Liver (tissue), 3 donors: ENCODE measurements around the gene PRKN.

Experiments
- FOXA1 ChIP-seq: IDR thresholded peaks from 2 replicates; pipeline ENCODE4 v1.6.1; 2016; ENCODE audit warnings: antibody characterized with exemption
- GABPA ChIP-seq, 2 donors: IDR thresholded peaks in 1 of 2; conservative IDR thresholded peaks in 1 of 2; 2 replicates each; pipeline ENCODE4 v1.6.1; 2016; ENCODE audit warnings: antibody characterized with exemption in 2 of 2, mild to moderate bottlenecking in 1 of 2, moderate library complexity in 1 of 2
- TF ChIP-seq, protein P1 (sequence below): fragments of 150-350 bp; IDR thresholded peaks from 2 replicates; pipeline ENCODE4 v1.5.1; 2017; ENCODE audit warnings: improper control_type of control experiment, low read depth, low read length; ENCODE audit not compliant: missing input control
- TF ChIP-seq, protein P2 (sequence below): IDR thresholded peaks from 2 replicates; pipeline ENCODE4 v1.6.1; 2016; ENCODE audit warnings: antibody characterized with exemption, mild to moderate bottlenecking
- TF ChIP-seq, protein P3 (sequence below): IDR thresholded peaks from 2 replicates; pipeline ENCODE4 v1.6.1; 2016; ENCODE audit warnings: antibody characterized with exemption
- donor health status: healthy.
- donor health status: healthy.

DNA sequence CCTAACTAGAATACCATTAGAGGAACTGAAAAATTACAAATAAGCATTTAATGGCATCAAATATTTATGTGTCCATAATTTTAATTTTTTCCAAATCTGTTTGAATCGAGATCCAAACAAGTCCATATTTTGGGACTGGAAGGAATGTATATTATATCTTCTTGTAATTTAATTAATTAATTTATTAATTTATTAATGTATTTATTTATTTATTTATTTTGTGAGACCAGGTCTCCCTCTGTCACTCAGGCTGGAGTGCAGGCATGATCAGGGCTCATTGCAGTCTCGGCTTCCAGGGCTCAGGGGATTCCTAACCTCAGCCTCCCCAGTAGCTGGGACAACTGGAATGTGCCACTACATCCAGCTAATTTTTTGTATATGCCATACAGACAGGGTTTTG, 453.6 kb downstream of the PRKN start:
- TF ChIP-seq, protein P1, sequence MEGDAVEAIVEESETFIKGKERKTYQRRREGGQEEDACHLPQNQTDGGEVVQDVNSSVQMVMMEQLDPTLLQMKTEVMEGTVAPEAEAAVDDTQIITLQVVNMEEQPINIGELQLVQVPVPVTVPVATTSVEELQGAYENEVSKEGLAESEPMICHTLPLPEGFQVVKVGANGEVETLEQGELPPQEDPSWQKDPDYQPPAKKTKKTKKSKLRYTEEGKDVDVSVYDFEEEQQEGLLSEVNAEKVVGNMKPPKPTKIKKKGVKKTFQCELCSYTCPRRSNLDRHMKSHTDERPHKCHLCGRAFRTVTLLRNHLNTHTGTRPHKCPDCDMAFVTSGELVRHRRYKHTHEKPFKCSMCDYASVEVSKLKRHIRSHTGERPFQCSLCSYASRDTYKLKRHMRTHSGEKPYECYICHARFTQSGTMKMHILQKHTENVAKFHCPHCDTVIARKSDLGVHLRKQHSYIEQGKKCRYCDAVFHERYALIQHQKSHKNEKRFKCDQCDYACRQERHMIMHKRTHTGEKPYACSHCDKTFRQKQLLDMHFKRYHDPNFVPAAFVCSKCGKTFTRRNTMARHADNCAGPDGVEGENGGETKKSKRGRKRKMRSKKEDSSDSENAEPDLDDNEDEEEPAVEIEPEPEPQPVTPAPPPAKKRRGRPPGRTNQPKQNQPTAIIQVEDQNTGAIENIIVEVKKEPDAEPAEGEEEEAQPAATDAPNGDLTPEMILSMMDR: no peak
- TF ChIP-seq, protein P2, sequence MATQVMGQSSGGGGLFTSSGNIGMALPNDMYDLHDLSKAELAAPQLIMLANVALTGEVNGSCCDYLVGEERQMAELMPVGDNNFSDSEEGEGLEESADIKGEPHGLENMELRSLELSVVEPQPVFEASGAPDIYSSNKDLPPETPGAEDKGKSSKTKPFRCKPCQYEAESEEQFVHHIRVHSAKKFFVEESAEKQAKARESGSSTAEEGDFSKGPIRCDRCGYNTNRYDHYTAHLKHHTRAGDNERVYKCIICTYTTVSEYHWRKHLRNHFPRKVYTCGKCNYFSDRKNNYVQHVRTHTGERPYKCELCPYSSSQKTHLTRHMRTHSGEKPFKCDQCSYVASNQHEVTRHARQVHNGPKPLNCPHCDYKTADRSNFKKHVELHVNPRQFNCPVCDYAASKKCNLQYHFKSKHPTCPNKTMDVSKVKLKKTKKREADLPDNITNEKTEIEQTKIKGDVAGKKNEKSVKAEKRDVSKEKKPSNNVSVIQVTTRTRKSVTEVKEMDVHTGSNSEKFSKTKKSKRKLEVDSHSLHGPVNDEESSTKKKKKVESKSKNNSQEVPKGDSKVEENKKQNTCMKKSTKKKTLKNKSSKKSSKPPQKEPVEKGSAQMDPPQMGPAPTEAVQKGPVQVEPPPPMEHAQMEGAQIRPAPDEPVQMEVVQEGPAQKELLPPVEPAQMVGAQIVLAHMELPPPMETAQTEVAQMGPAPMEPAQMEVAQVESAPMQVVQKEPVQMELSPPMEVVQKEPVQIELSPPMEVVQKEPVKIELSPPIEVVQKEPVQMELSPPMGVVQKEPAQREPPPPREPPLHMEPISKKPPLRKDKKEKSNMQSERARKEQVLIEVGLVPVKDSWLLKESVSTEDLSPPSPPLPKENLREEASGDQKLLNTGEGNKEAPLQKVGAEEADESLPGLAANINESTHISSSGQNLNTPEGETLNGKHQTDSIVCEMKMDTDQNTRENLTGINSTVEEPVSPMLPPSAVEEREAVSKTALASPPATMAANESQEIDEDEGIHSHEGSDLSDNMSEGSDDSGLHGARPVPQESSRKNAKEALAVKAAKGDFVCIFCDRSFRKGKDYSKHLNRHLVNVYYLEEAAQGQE: no peak
- TF ChIP-seq, protein P3, sequence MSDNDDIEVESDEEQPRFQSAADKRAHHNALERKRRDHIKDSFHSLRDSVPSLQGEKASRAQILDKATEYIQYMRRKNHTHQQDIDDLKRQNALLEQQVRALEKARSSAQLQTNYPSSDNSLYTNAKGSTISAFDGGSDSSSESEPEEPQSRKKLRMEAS: no peak
- no peak for TF ChIP-seq FOXA1
- TF ChIP-seq GABPA (IDR thresholded peaks at IDR 0.05 in 1 of 2, conservative IDR thresholded peaks at IDR 0.05 in 1 of 2): no peak
